Measurements from ENCODE around the gene GABRA4.

Gene GABRA4

DNA sequence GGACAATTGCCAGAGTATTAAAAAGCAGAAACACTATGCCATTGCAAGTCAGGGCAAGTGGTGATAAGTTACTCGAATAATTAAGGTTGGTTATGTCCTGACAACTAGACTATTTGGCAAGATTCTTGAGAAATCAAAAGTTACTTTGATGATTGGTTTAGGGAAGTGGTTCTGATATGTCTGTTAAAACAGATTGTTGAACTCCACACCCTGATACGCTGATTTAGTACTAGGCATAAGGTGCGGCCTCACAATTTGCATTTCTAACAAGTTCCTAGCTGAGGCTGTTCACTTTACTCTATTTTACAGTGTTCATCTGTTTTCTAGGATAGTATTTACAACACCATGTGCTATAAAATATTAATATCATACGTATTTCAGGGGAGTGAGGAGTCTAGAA lies 12.5 kb downstream of the GABRA4 start:
- in situ Hi-C loops (cut with HindIII; ENCODE audit: low sequenced_read_pairs) = no loop called here

DNA sequence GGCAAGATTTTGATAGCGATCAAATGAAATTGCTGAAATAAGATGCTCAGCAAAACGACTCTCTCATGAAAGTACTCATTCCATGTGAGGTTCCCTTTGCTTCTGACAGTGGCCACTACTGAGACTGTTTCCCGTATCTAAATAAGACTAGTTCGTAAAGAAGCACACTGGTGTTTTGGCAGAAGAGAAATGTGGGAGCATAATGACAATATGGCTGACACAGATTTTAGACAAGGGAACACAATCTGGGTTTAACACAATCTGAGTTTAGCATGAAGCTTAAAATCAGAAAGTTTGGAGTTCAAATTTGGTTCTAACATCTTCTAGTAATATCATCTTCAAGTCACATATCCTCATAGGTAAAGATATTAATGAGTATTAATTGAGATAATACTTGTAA lies 13.7 kb downstream of the GABRA4 start:
- in situ Hi-C loops (cut with HindIII; ENCODE audit: low sequenced_read_pairs) = no loop called here

- in situ Hi-C loops (cut with HindIII; ENCODE audit: low sequenced_read_pairs) = no loop called here
Measured at GRCh38 chr4:46979283-46979682, 14.1 kb downstream of the GABRA4 start.

DNA sequence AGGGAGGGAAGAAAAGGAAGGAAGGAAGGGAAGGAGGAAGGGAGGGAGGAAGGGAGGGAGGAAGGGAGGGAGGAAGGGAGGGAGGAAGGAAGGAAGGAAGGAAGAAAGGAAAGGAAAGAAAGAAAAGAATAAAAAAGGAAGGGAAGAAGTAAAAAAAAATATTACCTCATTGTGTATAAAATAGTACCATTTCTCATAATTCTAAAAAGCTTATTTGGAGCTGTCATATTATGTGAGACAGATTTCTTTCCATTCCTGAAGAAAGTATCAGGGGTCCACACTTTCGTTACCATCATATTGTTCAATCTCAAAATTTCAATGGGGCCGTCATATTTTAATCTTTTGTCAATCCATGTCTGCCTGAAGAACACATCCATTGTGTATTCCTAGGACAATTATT lies 16.1 kb downstream of the GABRA4 start:
- in situ Hi-C loops (cut with HindIII; ENCODE audit: low sequenced_read_pairs) = no loop called here

- in situ Hi-C loops (cut with HindIII; ENCODE audit: low sequenced_read_pairs) = no loop called here
Measured at GRCh38 chr4:46975812-46976553, 17.4 kb downstream of the GABRA4 start.

DNA sequence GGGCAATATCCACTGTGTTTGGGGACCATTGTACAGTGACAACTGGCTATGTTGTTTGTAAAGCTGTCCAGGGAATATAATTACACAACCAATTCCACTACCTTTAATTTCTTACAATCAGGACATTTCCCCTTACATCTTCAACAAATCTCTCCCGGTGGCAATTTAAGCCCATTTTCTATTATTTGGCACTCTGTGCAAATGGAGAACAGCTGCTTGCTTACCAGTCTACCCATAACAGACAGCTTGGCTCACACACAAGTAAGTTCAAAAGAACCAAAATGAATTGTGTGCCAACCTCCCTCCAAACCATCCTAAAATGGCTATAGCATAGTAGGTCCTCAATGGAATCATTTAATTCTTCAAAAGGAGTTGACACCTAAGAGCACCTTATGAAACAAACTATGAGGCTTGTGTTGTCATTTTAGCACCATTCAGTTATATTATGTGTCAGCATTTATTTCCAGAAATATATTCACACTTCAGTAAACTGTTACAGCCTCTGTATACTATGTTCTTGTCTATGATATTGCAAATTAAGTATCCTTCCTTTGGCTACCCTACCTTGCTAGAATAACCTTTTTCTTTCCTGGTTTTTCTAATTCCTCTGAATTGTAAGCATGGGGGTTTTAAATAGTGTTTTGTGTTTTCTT lies 18.4 kb downstream of the GABRA4 start:
- in situ Hi-C loops (cut with HindIII; ENCODE audit: low sequenced_read_pairs) = no loop called here

GRCh38 chr4:46968847-46969246 lies 24.5 kb downstream of the GABRA4 start:
- in situ Hi-C loops (cut with HindIII; ENCODE audit: low sequenced_read_pairs) = no loop called here

DNA sequence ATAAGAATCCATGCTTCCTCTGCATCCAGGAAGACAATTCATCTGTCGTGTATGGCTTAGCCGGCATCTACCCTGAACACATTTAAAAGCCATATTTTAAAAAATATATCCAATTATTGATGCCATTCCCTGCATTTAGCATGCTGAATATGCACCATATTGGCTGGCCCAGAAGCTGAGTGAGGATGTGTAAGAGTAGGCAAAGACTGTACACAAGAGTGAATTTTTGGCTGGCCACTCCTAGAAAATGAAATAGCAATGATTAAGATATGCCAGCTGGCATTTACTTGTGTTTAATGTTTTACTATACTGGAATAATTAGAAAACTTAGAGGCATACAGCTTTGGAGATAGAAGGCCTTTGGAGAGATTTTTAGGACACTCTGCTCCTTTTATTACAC lies 25.8 kb downstream of the GABRA4 start:
- in situ Hi-C loops (cut with HindIII; ENCODE audit: low sequenced_read_pairs) = no loop called here

- in situ Hi-C loops (cut with HindIII; ENCODE audit: low sequenced_read_pairs) = no loop called here
Measured at GRCh38 chr4:46958742-46959488, 34.5 kb downstream of the GABRA4 start.

- in situ Hi-C loops (cut with HindIII; ENCODE audit: low sequenced_read_pairs) = no loop called here
Measured at GRCh38 chr4:46956451-46956850, 36.9 kb downstream of the GABRA4 start.

GRCh38 chr4:46955601-46956000 lies 37.8 kb downstream of the GABRA4 start:
- in situ Hi-C loops (cut with HindIII; ENCODE audit: low sequenced_read_pairs) = no loop called here

GRCh38 chr4:46954643-46955042 lies 38.7 kb downstream of the GABRA4 start:
- in situ Hi-C loops (cut with HindIII; ENCODE audit: low sequenced_read_pairs) = no loop called here

- in situ Hi-C loops (cut with HindIII; ENCODE audit: low sequenced_read_pairs) = no loop called here
Measured at GRCh38 chr4:46953564-46953963, 39.8 kb downstream of the GABRA4 start.

DNA sequence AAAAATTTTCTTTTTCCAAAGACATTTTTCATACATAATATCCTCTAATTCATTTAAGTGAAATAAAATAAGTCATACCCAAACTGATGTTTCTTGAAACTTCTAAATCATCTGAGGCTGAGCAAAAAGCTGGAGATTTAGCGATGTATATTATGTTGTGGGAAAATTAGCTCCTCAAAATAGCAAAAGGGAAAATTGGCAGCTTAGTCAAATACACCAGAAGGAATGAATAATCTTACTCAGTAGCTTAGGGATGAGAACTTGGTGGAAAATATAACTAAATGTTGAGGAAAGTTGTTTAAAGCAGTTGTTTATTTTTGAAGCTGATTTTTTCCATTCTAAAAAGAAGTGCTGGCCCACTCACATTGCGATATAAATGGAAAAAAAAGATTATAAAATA lies 40.9 kb downstream of the GABRA4 start:
- in situ Hi-C loops (cut with HindIII; ENCODE audit: low sequenced_read_pairs) = no loop called here

DNA sequence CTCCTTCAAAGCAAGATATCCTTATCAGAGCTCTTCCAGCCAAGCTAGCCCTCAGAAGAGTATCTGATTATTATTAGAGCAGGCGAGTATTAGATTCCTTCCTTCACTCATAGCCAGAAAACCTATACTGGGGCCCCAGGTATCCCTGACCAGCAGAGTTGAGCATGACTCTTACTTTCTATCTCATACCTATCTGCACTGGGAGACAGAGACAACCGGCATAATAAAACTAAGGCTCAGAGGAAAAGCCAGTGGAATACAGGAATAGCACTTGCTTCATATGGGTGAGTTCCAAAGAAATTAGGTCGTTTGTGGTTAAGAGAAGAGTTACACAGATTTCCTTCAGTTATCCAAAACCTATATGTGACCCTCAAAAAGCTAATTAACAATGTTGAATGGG lies 42.6 kb downstream of the GABRA4 start:
- in situ Hi-C loops (cut with HindIII; ENCODE audit: low sequenced_read_pairs) = no loop called here

DNA sequence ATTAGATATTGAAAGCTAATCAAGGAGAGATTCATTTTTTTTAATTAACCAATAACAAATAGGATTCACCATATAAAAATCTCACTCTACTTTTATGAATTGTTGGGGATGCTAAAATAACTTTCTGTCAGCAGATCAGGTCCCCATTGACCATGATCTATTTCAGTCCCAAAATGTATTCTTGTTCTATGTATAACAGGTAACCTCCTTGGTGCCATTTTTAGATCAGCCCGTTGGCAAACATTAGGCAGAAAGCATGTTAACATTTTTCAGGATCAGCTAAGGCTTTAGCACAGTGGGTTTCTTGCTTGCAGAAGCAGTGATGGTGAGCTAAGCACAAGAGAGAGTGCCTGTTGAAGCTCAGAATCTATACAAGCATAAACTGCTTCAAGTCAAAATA lies 43.6 kb downstream of the GABRA4 start:
- in situ Hi-C loops (cut with HindIII; ENCODE audit: low sequenced_read_pairs) = no loop called here

DNA sequence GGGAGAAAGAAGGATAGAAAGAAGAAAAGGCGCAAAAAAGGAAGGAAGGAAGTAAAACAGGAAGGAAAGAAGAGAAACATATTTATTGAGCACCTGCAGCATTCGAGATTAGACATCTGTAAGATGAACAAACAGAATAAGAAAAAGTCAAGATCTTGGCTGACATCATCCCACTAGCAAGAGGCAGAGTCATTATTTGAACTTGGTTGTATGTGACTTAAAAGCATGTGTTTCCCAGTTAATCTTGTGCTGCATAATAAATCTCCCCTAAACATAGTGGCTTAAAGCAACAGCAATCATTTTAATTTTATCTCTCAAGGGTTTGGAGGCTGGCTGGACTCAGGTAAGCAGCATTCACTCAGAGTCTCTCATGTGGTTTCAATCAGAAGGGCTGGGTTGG lies 45.8 kb downstream of the GABRA4 start:
- in situ Hi-C loops (cut with HindIII; ENCODE audit: low sequenced_read_pairs) = no loop called here

DNA sequence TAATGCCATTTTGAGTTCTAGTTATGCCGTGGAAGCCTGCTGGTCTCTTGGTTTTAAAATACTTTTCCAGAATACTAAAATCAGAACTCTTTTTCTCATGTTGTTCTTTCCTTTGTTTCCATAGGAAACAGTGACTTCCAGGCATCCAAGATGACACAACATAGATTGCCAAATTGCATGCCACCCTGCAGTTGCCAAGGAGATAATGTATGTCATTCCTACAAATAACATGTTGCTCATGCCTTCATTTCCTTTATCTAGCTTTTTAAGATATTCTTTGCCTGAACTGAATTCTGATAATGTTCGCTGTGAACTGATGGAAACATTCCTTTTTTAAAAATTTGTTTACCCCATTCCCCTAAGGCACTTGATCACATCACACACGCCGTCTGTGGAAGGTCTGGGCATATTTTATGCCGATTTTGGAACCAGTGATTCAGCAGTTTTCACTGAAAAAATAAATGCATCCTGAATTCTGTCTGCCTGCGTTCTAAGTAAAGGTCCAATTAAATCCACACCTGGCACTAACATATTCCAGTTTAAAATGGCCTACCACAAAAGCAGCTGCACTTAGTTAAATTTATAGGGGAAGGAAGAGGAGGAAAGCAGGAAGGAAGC lies 46.4 kb downstream of the GABRA4 start:
- in situ Hi-C loops (cut with HindIII; ENCODE audit: low sequenced_read_pairs) = no loop called here

- in situ Hi-C loops (cut with HindIII; ENCODE audit: low sequenced_read_pairs) = no loop called here
Measured at GRCh38 chr4:46945062-46945461, 48.3 kb downstream of the GABRA4 start.

GRCh38 chr4:46944345-46944744 lies 49.0 kb downstream of the GABRA4 start:
- in situ Hi-C loops (cut with HindIII; ENCODE audit: low sequenced_read_pairs) = no loop called here

GRCh38 chr4:46937493-46937892 lies 55.9 kb downstream of the GABRA4 start:
- in situ Hi-C loops (cut with HindIII; ENCODE audit: low sequenced_read_pairs) = no loop called here

- in situ Hi-C loops (cut with HindIII; ENCODE audit: low sequenced_read_pairs) = no loop called here
Measured at GRCh38 chr4:46934726-46935125, 58.7 kb downstream of the GABRA4 start.

Measured in endothelial cell of hepatic sinusoid (primary cell).